HG03159 (cell line): ENCODE measurements around the gene INPP5J.

Source experiments
- ATAC-seq: cut with Tn5 transposase; IDR thresholded peaks from one replicate; pipeline ENCODE4 v1.9.1; 2021; ENCODE audit warnings: mild to moderate bottlenecking, moderate library complexity; ENCODE audit not compliant: unreplicated experiment

Gene INPP5J

GRCh38 chr22:31124811-31125465 is 2.2 kb downstream of the INPP5J start:
- no peak for ATAC-seq

- ATAC-seq: no peak
Observed at GRCh38 chr22:31125521-31126117, 2.9 kb downstream of the INPP5J start.

GRCh38 chr22:31126128-31126868 is 3.5 kb downstream of the INPP5J start:
- no peak for ATAC-seq

GRCh38 chr22:31126869-31127175 is 4.1 kb downstream of the INPP5J start:
- ATAC-seq: no peak

- ATAC-seq: no peak
Observed at GRCh38 chr22:31127181-31127772, 4.5 kb downstream of the INPP5J start.

GRCh38 chr22:31128156-31128555 is 5.4 kb downstream of the INPP5J start:
- no peak for ATAC-seq

- ATAC-seq: no peak
Observed at GRCh38 chr22:31130873-31131272, 8.1 kb downstream of the INPP5J start.

GRCh38 chr22:31133911-31134310 is 11.1 kb downstream of the INPP5J start:
- ATAC-seq: no peak

GRCh38 chr22:31134688-31135087 is 11.9 kb downstream of the INPP5J start:
- ATAC-seq: no peak

GRCh38 chr22:31135706-31136105 is 12.9 kb downstream of the INPP5J start:
- ATAC-seq: no peak

- no peak for ATAC-seq
Observed at GRCh38 chr22:31136155-31136554, 13.4 kb downstream of the INPP5J start.

GRCh38 chr22:31136711-31137110 is 13.9 kb downstream of the INPP5J start:
- no peak for ATAC-seq

- ATAC-seq: no peak
Observed at GRCh38 chr22:31137721-31138120, 15.0 kb downstream of the INPP5J start.

- ATAC-seq: no peak
Observed at GRCh38 chr22:31138126-31138525, 15.4 kb downstream of the INPP5J start.

GRCh38 chr22:31139066-31139465 is 16.3 kb downstream of the INPP5J start:
- ATAC-seq: no peak

- no peak for ATAC-seq
Observed at GRCh38 chr22:31139866-31140716, 17.3 kb downstream of the INPP5J start, which contains the start of gene PLA2G3. PLA2G3 (minus strand) TSS chr22:31140508; CDS start chr22:31140354, 154 bp downstream.

GRCh38 chr22:31140746-31141145 is 18.0 kb downstream of the INPP5J start:
- no peak for ATAC-seq

- no peak for ATAC-seq
Observed at GRCh38 chr22:31141551-31141950, 18.8 kb downstream of the INPP5J start.

GRCh38 chr22:31142285-31142684 is 19.5 kb downstream of the INPP5J start:
- ATAC-seq: no peak

- ATAC-seq: no peak
Observed at GRCh38 chr22:31143038-31143437, 20.3 kb downstream of the INPP5J start.

- ATAC-seq: no peak
Observed at GRCh38 chr22:31143537-31143936, 20.8 kb downstream of the INPP5J start.
